IMR-90 (cell line): Measurements from ENCODE around the gene ENKUR. TPM values are rescaled to one million over a fixed set of nuclear protein-coding genes. Genes with fewer than 3 reads are reported as not detected.

Experiments used
- ATAC-seq: fragments of 200-7000 bp; cut with Tn5 transposase; 2 replicates; pipeline ENCODE4 v1.9.1; 2020; ENCODE audit warnings: low read depth, mild to moderate bottlenecking, moderate library complexity
- BruUV-seq: library from RNA; stranded (reverse); fragments of 400-500 nt; replicated peaks from 2 replicates; lab custom pipeline; 2021; lab: Mats Ljungman, UMichigan
- CTCF ChIA-PET: fragments of 300-600 bp; formaldehyde crosslinking; extraction: SDS; loops from one replicate; lab custom pipeline; 2021; ENCODE audit warnings: antibody characterized with exemption; lab: Yijun Ruan, JAX
- POLR2A ChIA-PET: fragments of 300-600 bp; sonication (Branson Sonifier 250); formaldehyde crosslinking; loops from one replicate; lab custom pipeline; 2022; ENCODE audit warnings: antibody characterized with exemption; ENCODE audit not compliant: unreplicated experiment; lab: Charles Lee
- DNase-seq: peaks from one replicate; pipeline ENCODE4 v3.0.0; 2013
- H2AFZ ChIP-seq: replicated peaks from 2 replicates; pipeline ENCODE3; 2013; ENCODE audit warnings: low read length, mild to moderate bottlenecking; ENCODE audit not compliant: poor library complexity
- H2AK5ac ChIP-seq: 2 replicates; pipeline ENCODE4 v1.6.1; 2013; ENCODE audit warnings: low read depth, low read length, inconsistent platforms
- H2AK9ac ChIP-seq: replicated peaks from 2 replicates; pipeline ENCODE3; 2013; ENCODE audit warnings: mild to moderate bottlenecking, low read depth, low read length, moderate library complexity; ENCODE audit not compliant: poor library complexity
- H2BK120ac ChIP-seq: 2 replicates; pipeline ENCODE4 v1.6.1; 2013; ENCODE audit warnings: low read depth, low read length, inconsistent platforms
- H2BK15ac ChIP-seq: 3 replicates; pipeline ENCODE4 v1.6.1; 2013; ENCODE audit warnings: low read depth, low read length, inconsistent platforms
- H2BK20ac ChIP-seq: 2 replicates; pipeline ENCODE4 v1.6.1; 2013; ENCODE audit warnings: low read depth, mild to moderate bottlenecking, inconsistent platforms, low read length, moderate library complexity
- H2BK5ac ChIP-seq: 2 replicates; pipeline ENCODE4 v1.6.1; 2013; ENCODE audit warnings: mild to moderate bottlenecking, low read depth, low read length, inconsistent platforms; ENCODE audit not compliant: poor library complexity, severe bottlenecking
- H3K14ac ChIP-seq: replicated peaks from 2 replicates; pipeline ENCODE4 v1.6.1; 2013; ENCODE audit warnings: low read depth, low read length, inconsistent platforms
- H3K18ac ChIP-seq: 2 replicates; pipeline ENCODE4 v1.6.1; 2013; ENCODE audit warnings: low read depth, low read length, control low read depth
- H3K23ac ChIP-seq: 2 replicates; pipeline ENCODE4 v1.6.1; 2013; ENCODE audit warnings: low read depth, low read length, inconsistent platforms
- H3K27ac ChIP-seq: 2 replicates; pipeline ENCODE4 v1.5.1; 2013; ENCODE audit warnings: mild to moderate bottlenecking, control low read depth, low read length; ENCODE audit not compliant: insufficient read depth
- H3K27me3 ChIP-seq: 2 replicates; pipeline ENCODE4 v1.6.1; 2013; ENCODE audit warnings: low read length; ENCODE audit not compliant: control insufficient read depth, insufficient read depth
- H3K36me3 ChIP-seq: 2 replicates; pipeline ENCODE4 v1.6.1; 2013; ENCODE audit warnings: low read length, mixed read lengths; ENCODE audit not compliant: control insufficient read depth, insufficient read depth
- H3K4ac ChIP-seq: 2 replicates; pipeline ENCODE4 v1.6.1; 2013; ENCODE audit warnings: low read depth, low read length, inconsistent platforms
- H3K4me1 ChIP-seq: 2 replicates; pipeline ENCODE4 v1.6.1; 2013; ENCODE audit warnings: low read length, mixed read lengths; ENCODE audit not compliant: control insufficient read depth, insufficient read depth
- H3K4me2 ChIP-seq: 2 replicates; pipeline ENCODE4 v1.6.1; 2013; ENCODE audit warnings: low read depth, mild to moderate bottlenecking, control low read depth, low read length, moderate library complexity
- H3K4me3 ChIP-seq: 2 replicates; pipeline ENCODE4 v1.5.1; 2013; ENCODE audit warnings: low read depth, mild to moderate bottlenecking, control low read depth, low read length, moderate library complexity; ENCODE audit not compliant: insufficient read depth
- H3K56ac ChIP-seq: 2 replicates; pipeline ENCODE4 v1.6.1; 2013; ENCODE audit warnings: low read length, inconsistent platforms; ENCODE audit not compliant: insufficient read depth; ENCODE audit errors: extremely low read depth
- H3K79me1 ChIP-seq, 2 experiments: 2 replicates each; pipeline ENCODE4 v1.6.1; 2013; ENCODE audit warnings: low read length in 2 of 2, inconsistent platforms in 1 of 2, low read depth in 1 of 2
- H3K9ac ChIP-seq: 2 replicates; pipeline ENCODE4 v1.6.1; 2013; ENCODE audit warnings: low read depth, low read length, control low read depth
- H3K9me1 ChIP-seq: 2 replicates; pipeline ENCODE4 v1.6.1; 2013; ENCODE audit warnings: low read length, inconsistent platforms; ENCODE audit not compliant: insufficient read depth
- H3K9me3 ChIP-seq: 2 replicates; pipeline ENCODE4 v1.6.1; 2013; ENCODE audit warnings: low read length; ENCODE audit not compliant: control insufficient read depth, insufficient read depth
- H4K20me1 ChIP-seq: 2 replicates; pipeline ENCODE4 v1.6.1; 2013; ENCODE audit warnings: low read length, inconsistent platforms; ENCODE audit not compliant: insufficient read depth
- H4K5ac ChIP-seq: 2 replicates; pipeline ENCODE4 v1.6.1; 2013; ENCODE audit warnings: mild to moderate bottlenecking, low read depth, low read length, control low read depth
- H4K8ac ChIP-seq, 2 experiments: 2 replicates each; pipeline ENCODE4 v1.6.1; 2013; ENCODE audit warnings: low read depth in 2 of 2, low read length in 2 of 2, control low read depth in 1 of 2, inconsistent platforms in 1 of 2
- H4K91ac ChIP-seq: 2 replicates; pipeline ENCODE4 v1.6.1; 2013; ENCODE audit warnings: low read depth, low read length, inconsistent platforms; ENCODE audit not compliant: insufficient read depth
- BHLHE40 ChIP-seq: fragments of 150-350 bp; IDR thresholded peaks from 2 replicates; pipeline ENCODE4 v1.6.1; 2016; ENCODE audit warnings: mild to moderate bottlenecking, low read depth, low read length
- CEBPB ChIP-seq: IDR thresholded peaks from 2 replicates; pipeline ENCODE4 v1.6.1; 2012; ENCODE audit warnings: low read depth, low read length, improper control_type of control experiment
- CHD1 ChIP-seq: IDR thresholded peaks from 2 replicates; pipeline ENCODE4 v1.6.1; 2012; ENCODE audit warnings: low read depth, low read length, improper control_type of control experiment
- MAFK ChIP-seq: IDR thresholded peaks from 2 replicates; pipeline ENCODE4 v1.6.1; 2012; ENCODE audit warnings: low read depth, low read length, improper control_type of control experiment
- MAZ ChIP-seq: IDR thresholded peaks from 2 replicates; pipeline ENCODE4 v1.6.1; 2012; ENCODE audit warnings: low read depth, mild to moderate bottlenecking, low read length, improper control_type of control experiment, moderate library complexity, borderline replicate concordance
- POLR2A ChIP-seq: IDR thresholded peaks from 2 replicates; pipeline ENCODE4 v1.6.1; 2012; ENCODE audit warnings: mild to moderate bottlenecking, low read depth, low read length
- RAD21 ChIP-seq: IDR thresholded peaks from 2 replicates; pipeline ENCODE4 v1.6.1; 2012; ENCODE audit warnings: low read length, improper control_type of control experiment
- RCOR1 ChIP-seq: IDR thresholded peaks from 2 replicates; pipeline ENCODE4 v1.6.1; 2012; ENCODE audit warnings: mild to moderate bottlenecking, low read length, improper control_type of control experiment; ENCODE audit not compliant: insufficient replicate concordance
- SMC3 ChIP-seq: fragments of 150-350 bp; IDR thresholded peaks from 2 replicates; pipeline ENCODE4 v1.6.1; 2016; ENCODE audit warnings: low read depth, mild to moderate bottlenecking, antibody characterized with exemption, low read length, moderate library complexity
- USF2 ChIP-seq: fragments of 150-350 bp; IDR thresholded peaks from 2 replicates; pipeline ENCODE4 v1.6.1; 2017; ENCODE audit warnings: mild to moderate bottlenecking, antibody characterized with exemption, low read length, low read depth
- WGBS, 2 experiments: methylation state at CpG; one replicate each; pipeline versions ENCODE4 v1.1.5 to v1.1.7; 2013; ENCODE audit warnings: missing lambda C conversion rate in 2 of 2; ENCODE audit not compliant: insufficient read length in 1 of 2; ENCODE audit errors: extremely low coverage in 2 of 2; 5-methylcytosine and 5-hydroxymethylcytosine counted together
- dilution Hi-C: fragments of 300-500 bp; cut with HindIII; formaldehyde crosslinking; loops from one replicate; pipeline ENCODE4 v1.14.3; 2018; ENCODE audit warnings: low sequenced_read_pairs; ENCODE audit not compliant: unreplicated experiment
- in situ Hi-C: fragments of 300-500 bp; cut with MboI; formaldehyde crosslinking; loops from 3 replicates; pipeline ENCODE4 v1.14.3; 2019; ENCODE audit warnings: low sequenced_read_pairs, inconsistent platforms, mixed read lengths
- intact Hi-C: fragments of 100-400 bp; cut with micrococcal nuclease; formaldehyde crosslinking; loops from 2 replicates; pipeline ENCODE4 v1.10.0; 2022
- polyA plus RNA-seq, 3 experiments: library from polyadenylated mRNA; depleted of rRNA; stranded (reverse); fragments of >200 nt; gene quantifications; 2 replicates each; pipeline ENCODE4 v1.2.3, GENCODE V29; 2012; ENCODE audit warnings: low replicate concordance in 1 of 3
- total RNA-seq: library from RNA; depleted of rRNA; stranded (reverse); fragments of >200 nt; gene quantifications from 2 replicates; pipeline ENCODE4 v1.2.3, GENCODE V29; 2012
- TF ChIP-seq, protein P1 (sequence below): conservative IDR thresholded peaks from 2 replicates; pipeline ENCODE4 v1.5.1; 2012; ENCODE audit warnings: mild to moderate bottlenecking, low read depth, low read length, improper control_type of control experiment

ENKUR gene
- total and polyA plus RNA-seq, 2 of the 4 experiments (the other 2 are of a cell fraction): not detected

DNA sequence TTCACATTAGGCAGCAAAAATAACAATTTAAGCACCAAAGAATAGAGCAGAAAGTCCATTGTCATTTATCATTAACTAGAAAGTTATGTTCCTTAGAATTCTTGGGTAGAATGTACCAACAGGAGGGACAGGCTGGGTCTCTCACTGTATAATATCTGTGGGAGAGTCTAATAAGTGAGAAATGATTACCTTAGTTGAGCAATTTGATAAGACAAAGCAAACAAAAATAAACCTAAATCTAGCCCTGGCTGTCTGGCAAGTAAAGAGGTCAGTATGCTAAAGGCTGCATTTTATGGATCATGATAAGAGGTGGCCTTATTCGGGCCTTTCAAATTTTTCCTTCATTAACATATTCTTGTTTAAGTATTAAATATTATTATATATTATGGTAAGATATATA lies 36.1 kb upstream of the ENKUR start:
- Histone ChIP-seq H3K4me2 (no peak overlapping the region), H3K27me3 (peaks cover 10% of the 10 kb centered on the region; the same call in 1 of the 2 replicates), H3K4me1 (no peaks in the 10 kb centered on the region), H3K14ac (no peak overlapping the region), H3K56ac (no peak overlapping the region), H3K79me1 (no peaks in the 10 kb centered on the region), H4K8ac (no peak overlapping the region), H2AFZ (no peak overlapping the region), H2BK20ac (no peak overlapping the region), H2BK120ac (no peak overlapping the region), H2AK9ac (no peak overlapping the region), H2BK15ac (no peak overlapping the region), H3K9ac (no peak overlapping the region), H3K18ac (no peak overlapping the region), H3K9me3 (peaks cover 3% of the 10 kb centered on the region), H3K36me3 (no peaks in the 10 kb centered on the region), H3K23ac (no peak overlapping the region), H3K9me1 (no peaks in the 10 kb centered on the region), H3K4me3 (no peak overlapping the region), H4K20me1 (no peaks in the 10 kb centered on the region), H3K4ac (no peak overlapping the region), H4K5ac (no peak overlapping the region), H2BK5ac (no peak overlapping the region), H4K91ac (no peak overlapping the region), H3K27ac (no peak overlapping the region), H2AK5ac (no peak overlapping the region)
- no peak for TF ChIP-seq MAZ
- TF ChIP-seq BHLHE40: no peak
- TF ChIP-seq CHD1: no peak
- no peak for TF ChIP-seq RAD21
- TF ChIP-seq POLR2A: no peak
- TF ChIP-seq MAFK: no peak
- TF ChIP-seq CEBPB: no peak
- no peak for TF ChIP-seq USF2
- TF ChIP-seq, protein P1, sequence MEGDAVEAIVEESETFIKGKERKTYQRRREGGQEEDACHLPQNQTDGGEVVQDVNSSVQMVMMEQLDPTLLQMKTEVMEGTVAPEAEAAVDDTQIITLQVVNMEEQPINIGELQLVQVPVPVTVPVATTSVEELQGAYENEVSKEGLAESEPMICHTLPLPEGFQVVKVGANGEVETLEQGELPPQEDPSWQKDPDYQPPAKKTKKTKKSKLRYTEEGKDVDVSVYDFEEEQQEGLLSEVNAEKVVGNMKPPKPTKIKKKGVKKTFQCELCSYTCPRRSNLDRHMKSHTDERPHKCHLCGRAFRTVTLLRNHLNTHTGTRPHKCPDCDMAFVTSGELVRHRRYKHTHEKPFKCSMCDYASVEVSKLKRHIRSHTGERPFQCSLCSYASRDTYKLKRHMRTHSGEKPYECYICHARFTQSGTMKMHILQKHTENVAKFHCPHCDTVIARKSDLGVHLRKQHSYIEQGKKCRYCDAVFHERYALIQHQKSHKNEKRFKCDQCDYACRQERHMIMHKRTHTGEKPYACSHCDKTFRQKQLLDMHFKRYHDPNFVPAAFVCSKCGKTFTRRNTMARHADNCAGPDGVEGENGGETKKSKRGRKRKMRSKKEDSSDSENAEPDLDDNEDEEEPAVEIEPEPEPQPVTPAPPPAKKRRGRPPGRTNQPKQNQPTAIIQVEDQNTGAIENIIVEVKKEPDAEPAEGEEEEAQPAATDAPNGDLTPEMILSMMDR: no peak
- no peak for TF ChIP-seq SMC3
- no peak for TF ChIP-seq RCOR1
- no TSS peak for BruUV-seq
- intact Hi-C loops: no loop called here
- dilution Hi-C loops: no loop called here
- DNase-seq: no peak
- no CpG with 5 or more reads among the region's 1 CpG for WGBS, 2 experiments
- no peak for ATAC-seq
- ChIA-PET POLR2A (no interaction called here), CTCF (no interaction called here)
- in situ Hi-C loops: no loop called here
